HEK293T (cell line): Measurements from ENCODE around the gene BRCA2.

Experiments
- ELF4 ChIP-seq: fragments of 450-650 bp; IDR thresholded peaks from 2 replicates; pipeline ENCODE4 v1.6.1; 2017; ENCODE audit warnings: antibody characterized with exemption
- NFRKB ChIP-seq: fragments of 450-650 bp; IDR thresholded peaks from 2 replicates; pipeline ENCODE4 v1.6.1; 2016; ENCODE audit warnings: mild to moderate bottlenecking, moderate library complexity
- SP1 ChIP-seq: fragments of 450-650 bp; IDR thresholded peaks from 2 replicates; pipeline ENCODE4 v1.6.1; 2017

DNA sequence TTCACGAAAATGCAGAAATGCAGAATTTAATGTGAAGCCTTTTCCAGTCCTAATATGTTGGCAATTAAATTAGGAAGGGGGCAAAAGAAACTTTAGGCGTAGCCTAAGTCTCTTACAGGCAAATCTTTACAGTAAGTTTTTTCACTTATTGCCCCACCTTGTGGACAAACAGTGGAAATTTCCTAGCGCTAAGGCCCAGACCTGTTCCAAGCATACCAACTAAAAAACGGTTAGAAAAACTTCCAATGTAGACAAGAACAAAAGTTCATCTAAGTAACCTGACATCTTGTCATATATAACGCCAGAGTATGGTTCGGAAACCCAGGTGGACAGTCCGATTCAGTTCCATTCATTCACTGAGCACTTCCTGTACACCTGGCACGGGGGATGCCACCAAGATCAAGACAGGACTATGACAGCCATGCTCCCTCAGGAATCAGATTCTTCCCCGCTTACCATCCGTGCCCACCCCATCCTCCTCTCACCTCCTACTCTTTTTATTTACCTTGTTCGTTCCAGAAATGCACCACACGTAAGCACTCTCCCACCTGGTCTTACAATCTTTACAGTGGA, 5.1 kb upstream of the BRCA2 start:
- TF ChIP-seq NFRKB (no peak), SP1 (no peak), ELF4 (no peak)
